OCI-LY3 (cell line): Measurements from ENCODE around the gene VPS41.
"Not testable (repeated sequence)": the region's sequence is repeated elsewhere in the genome, so short reads cannot be mapped to it uniquely, and the experiment has no call there.

Experiments used
- H2AFZ ChIP-seq: fragments of 200-600, 300-600 bp; shearing (Covaris generic); 2 replicates; pipeline ENCODE4 v1.6.0; 2014; ENCODE audit warnings: antibody characterized with exemption, low read depth, low read length
- H3K27ac ChIP-seq: fragments of 200-600, 300-600 bp; sonication (generic); 2 replicates; pipeline ENCODE4 v1.5.1; 2014; ENCODE audit warnings: mild to moderate bottlenecking, low read length, moderate library complexity, mixed read lengths
- H3K27me3 ChIP-seq: fragments of 200-600, 300-600 bp; sonication (generic); 2 replicates; pipeline ENCODE4 v1.6.1; 2014; ENCODE audit warnings: low read depth, low read length, mixed read lengths
- H3K36me3 ChIP-seq: fragments of 200-600, 300-600 bp; sonication (generic); replicated peaks from 2 replicates; pipeline ENCODE3; 2014; ENCODE audit warnings: low read depth, low read length, mixed read lengths
- H3K4me1 ChIP-seq: fragments of 300-600, 200-600 bp; sonication (generic); 2 replicates; pipeline ENCODE4 v1.6.1; 2014; ENCODE audit warnings: low read length, mixed read lengths
- H3K4me2 ChIP-seq: fragments of 200-600, 300-600 bp; sonication (generic); 2 replicates; pipeline ENCODE4 v1.6.1; 2014; ENCODE audit warnings: low read length, mixed read lengths
- H3K4me3 ChIP-seq: fragments of 300-600, 200-600 bp; sonication (generic); 2 replicates; pipeline ENCODE4 v1.5.1; 2014; ENCODE audit warnings: antibody characterized with exemption, mild to moderate bottlenecking, low read length, moderate library complexity
- H3K79me2 ChIP-seq: fragments of 300-600, 200-600 bp; shearing (Covaris generic); 2 replicates; pipeline ENCODE4 v1.6.1; 2014; ENCODE audit warnings: mild to moderate bottlenecking, low read length, mixed read lengths
- H3K9ac ChIP-seq: fragments of 300-600, 200-600 bp; shearing (Covaris generic); 2 replicates; pipeline ENCODE4 v1.6.0; 2014; ENCODE audit warnings: mild to moderate bottlenecking, low read length, moderate library complexity
- H3K9me3 ChIP-seq: fragments of 200-600, 300-600 bp; shearing (Covaris generic); 2 replicates; pipeline ENCODE4 v1.6.1; 2014; ENCODE audit warnings: low read length, mixed read lengths; ENCODE audit not compliant: insufficient read depth
- H4K20me1 ChIP-seq: fragments of 200-600, 300-600 bp; sonication (generic); 2 replicates; pipeline ENCODE4 v1.6.1; 2016; ENCODE audit warnings: low read length, mixed read lengths; ENCODE audit not compliant: insufficient read depth
- CTCF ChIP-seq: fragments of 200-600, 300-600 bp; sonication (generic); IDR thresholded peaks from 2 replicates; pipeline ENCODE4 v1.5.1; 2014; ENCODE audit warnings: antibody characterized with exemption, low read length, low read depth
- EZH2phosphoT487 ChIP-seq: fragments of 200-600 bp; shearing (Covaris generic); IDR thresholded peaks from 2 replicates; pipeline ENCODE4 v1.6.1; 2018; ENCODE audit warnings: antibody characterized with exemption, mixed run types, low read depth

VPS41 gene

GRCh38 chr7:38951213-38951612 is 42.2 kb upstream of the VPS41 start:
- Histone ChIP-seq H3K4me3 (no peak overlapping the region), H3K27me3 (peaks cover 11% of the 10 kb centered on the region; the same call in 1 of the 2 replicates), H2AFZ (no peak overlapping the region)

GRCh38 chr7:38950309-38950708 is 41.3 kb upstream of the VPS41 start:
- H3K9me3 ChIP-seq = no peaks in the 10 kb centered on the region
- no peak overlapping the region for H3K4me3 ChIP-seq
- no peak overlapping the region for H3K9ac ChIP-seq
- no peak overlapping the region for H2AFZ ChIP-seq
- H4K20me1 ChIP-seq = no peaks in the 10 kb centered on the region
- TF ChIP-seq CTCF = no peak
- no peak for TF ChIP-seq EZH2phosphoT487
- H3K27ac ChIP-seq = no peak overlapping the region
- no peaks in the 10 kb centered on the region for H3K79me2 ChIP-seq
- peaks cover 6% of the 10 kb centered on the region for H3K4me1 ChIP-seq
- no peak overlapping the region for H3K4me2 ChIP-seq
- H3K27me3 ChIP-seq = peaks cover 11% of the 10 kb centered on the region; the same call in 1 of the 2 replicates
- H3K36me3 ChIP-seq = no peaks in the 10 kb centered on the region

More at GRCh38 chr7:38951213-38951612, 42.2 kb upstream of the VPS41 start:
- no peaks in the 10 kb centered on the region for H3K36me3 ChIP-seq
- H3K27ac ChIP-seq = no peak overlapping the region
- H3K9me3 ChIP-seq = no peaks in the 10 kb centered on the region
- H3K4me2 ChIP-seq = no peak overlapping the region
- H3K79me2 ChIP-seq = no peaks in the 10 kb centered on the region
- no peak for TF ChIP-seq EZH2phosphoT487
- TF ChIP-seq CTCF = no peak
- no peak overlapping the region for H3K9ac ChIP-seq
- peaks cover 6% of the 10 kb centered on the region for H3K4me1 ChIP-seq
- no peaks in the 10 kb centered on the region for H4K20me1 ChIP-seq

GRCh38 chr7:38947541-38947940 is 38.5 kb upstream of the VPS41 start:
- not testable (repeated sequence) for H3K79me2 ChIP-seq, H3K9ac ChIP-seq, H2AFZ ChIP-seq, H3K27me3 ChIP-seq, H3K4me1 ChIP-seq, H3K36me3 ChIP-seq, H3K4me3 ChIP-seq, H4K20me1 ChIP-seq, H3K27ac ChIP-seq, H3K9me3 ChIP-seq, H3K4me2 ChIP-seq

GRCh38 chr7:38942431-38943051 is 33.5 kb upstream of the VPS41 start:
- peaks cover 38% of the 10 kb centered on the region for H3K27me3 ChIP-seq
- no peak overlapping the region for H3K27ac ChIP-seq
- H4K20me1 ChIP-seq = no peaks in the 10 kb centered on the region
- no peaks in the 10 kb centered on the region for H3K4me1 ChIP-seq
- no peak overlapping the region for H3K9ac ChIP-seq
- H2AFZ ChIP-seq = no peak overlapping the region
- TF ChIP-seq EZH2phosphoT487 (no peak), CTCF (no peak)
- H3K79me2 ChIP-seq = no peaks in the 10 kb centered on the region
- H3K4me3 ChIP-seq = no peak overlapping the region
- no peaks in the 10 kb centered on the region for H3K36me3 ChIP-seq
- no peak overlapping the region for H3K4me2 ChIP-seq
- H3K9me3 ChIP-seq = no peaks in the 10 kb centered on the region
